BE2C (cell line): Measurements from ENCODE around the gene PTPRCAP.

ENCODE experiments used
- DNase-seq: peaks from one replicate; pipeline ENCODE4 v3.0.0-alpha.2; 2020
- H3K27me3 ChIP-seq: fragments of 250-450 bp; sonication (Bioruptor Pico); 2 replicates; pipeline ENCODE4 v1.5.1; 2020; ENCODE audit warnings: mild to moderate bottlenecking
- H3K36me3 ChIP-seq: fragments of 250-450 bp; sonication (Bioruptor Pico); 2 replicates; pipeline ENCODE4 v1.5.1; 2020; ENCODE audit warnings: mild to moderate bottlenecking
- H3K4me1 ChIP-seq: fragments of 250-450 bp; sonication (Bioruptor Pico); 2 replicates; pipeline ENCODE4 v1.5.1; 2020
- H3K4me3 ChIP-seq: 2 replicates; pipeline ENCODE4 v1.5.1; 2011; ENCODE audit warnings: low read depth, low read length
- H3K9me3 ChIP-seq: fragments of 250-450 bp; sonication (Bioruptor Pico); 2 replicates; pipeline ENCODE4 v1.5.1; 2020
- CTCF ChIP-seq: IDR thresholded peaks from 2 replicates; pipeline ENCODE4 v1.5.1; 2012; ENCODE audit warnings: mild to moderate bottlenecking, low read depth, low read length

The PTPRCAP gene

DNA sequence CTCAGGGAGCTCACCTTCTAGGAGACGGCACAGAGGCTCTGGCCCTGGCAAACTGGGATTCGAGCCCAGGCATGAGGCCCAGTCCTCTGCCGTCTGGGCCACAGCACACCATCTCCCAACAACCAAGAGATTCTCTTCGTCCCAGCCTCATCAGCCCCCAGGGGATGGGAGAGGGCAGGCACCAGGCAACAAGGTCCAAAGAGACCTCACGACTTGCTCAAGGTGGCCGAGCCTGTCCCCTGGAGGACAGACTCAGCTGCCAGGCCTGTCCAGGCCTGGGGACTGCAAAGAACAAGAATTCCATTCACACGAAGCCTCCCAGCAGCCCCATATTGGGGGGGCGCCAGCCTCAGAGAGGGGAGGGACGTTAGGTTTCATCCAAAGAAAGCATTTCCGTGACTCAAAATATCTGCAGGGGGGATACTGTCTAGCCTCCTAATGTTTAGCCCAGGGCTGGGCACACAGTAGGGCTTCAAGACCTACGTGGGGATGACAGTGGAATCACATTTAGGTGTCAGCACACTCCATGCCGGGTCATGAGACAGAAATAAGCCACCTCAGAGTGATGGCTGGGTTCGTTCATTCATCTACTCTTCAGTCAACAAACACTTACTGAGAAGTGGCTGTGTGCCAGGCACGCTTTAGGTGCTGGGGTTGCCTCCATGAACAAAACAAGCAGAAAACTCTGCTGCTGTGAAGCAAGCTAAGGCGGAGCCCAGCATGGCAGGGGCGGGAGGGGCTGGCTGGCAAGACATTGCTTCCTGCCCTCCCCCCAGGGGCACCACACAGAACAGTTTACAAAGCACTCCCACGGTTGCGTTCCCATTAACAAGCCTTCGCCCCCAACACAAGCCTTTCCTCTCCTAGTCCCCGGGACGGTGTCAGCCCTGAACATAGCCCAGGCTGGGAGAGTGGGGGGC, 20.8 kb downstream of the PTPRCAP start:
- H3K9me3 ChIP-seq = no peaks in the 10 kb centered on the region
- 0 out of 2 replicates have a peak, but pooled peaks cover 2% of the 10 kb centered on the region for H3K27me3 ChIP-seq
- H3K4me1 ChIP-seq = peaks cover 5% of the 10 kb centered on the region
- TF ChIP-seq CTCF = no peak
- no peaks in the 10 kb centered on the region for H3K36me3 ChIP-seq
- no peak overlapping the region for H3K4me3 ChIP-seq
- no peak for DNase-seq

- Histone ChIP-seq H3K36me3 (no peaks in the 10 kb centered on the region), H3K27me3 (0 out of 2 replicates have a peak, but pooled peaks cover 2% of the 10 kb centered on the region), H3K4me1 (peaks cover 5% of the 10 kb centered on the region), H3K4me3 (no peak within 1 kb of the TSS), H3K9me3 (no peaks in the 10 kb centered on the region)
- TF ChIP-seq CTCF = no peak
- DNase-seq = no peak
These were observed 21.8 kb downstream of the PTPRCAP start, which contains the start of gene CARNS1 for GRCh38 chr11:67415501-67416304. Gene CARNS1 (plus strand): TSS chr11:67415678. CDS start chr11:67416200, 522 bp downstream.

DNA sequence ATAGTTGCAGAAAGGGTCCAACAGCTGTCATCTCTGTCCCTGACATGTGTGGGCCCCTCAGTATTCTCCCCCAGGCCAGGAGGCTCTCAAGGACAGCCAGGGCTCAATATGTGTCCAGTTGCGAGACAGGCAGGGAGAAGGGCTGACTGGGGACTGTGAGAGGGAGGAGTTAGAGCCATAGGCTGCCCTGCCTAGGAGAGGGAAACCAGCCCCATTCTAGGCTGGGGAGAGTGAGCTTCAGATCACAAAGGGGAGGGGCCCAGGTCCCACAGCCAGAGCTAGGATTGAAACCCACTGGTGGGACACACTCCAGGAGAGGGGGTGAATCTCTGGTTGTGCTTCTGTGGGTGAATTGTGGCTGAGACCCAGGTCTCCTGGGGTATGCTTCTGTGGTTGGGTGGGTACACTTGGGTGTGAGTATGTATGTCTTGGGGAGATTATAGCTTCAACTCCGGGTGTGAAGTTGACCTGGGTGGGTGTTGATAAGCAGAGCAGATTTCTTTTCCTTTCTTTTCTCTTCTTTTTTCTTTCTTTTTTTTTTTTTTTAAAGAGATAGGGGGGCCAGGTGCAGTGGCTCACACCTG, 24.1 kb downstream of the PTPRCAP start:
- H3K4me3 ChIP-seq = no peak overlapping the region
- H3K9me3 ChIP-seq = no peaks in the 10 kb centered on the region
- no peak for DNase-seq

GRCh38 chr11:67412495-67413179, 24.8 kb downstream of the PTPRCAP start:
- Histone ChIP-seq H3K4me3 (no peak overlapping the region), H3K4me1 (no peaks in the 10 kb centered on the region; the same call in 1 of the 2 replicates), H3K36me3 (no peaks in the 10 kb centered on the region), H3K9me3 (no peaks in the 10 kb centered on the region), H3K27me3 (no peaks in the 10 kb centered on the region)
- no peak for TF ChIP-seq CTCF
- no peak for DNase-seq

More for the DNA sequence above, 24.1 kb downstream of the PTPRCAP start:
- no peaks in the 10 kb centered on the region for H3K27me3 ChIP-seq
- no peaks in the 10 kb centered on the region for H3K4me1 ChIP-seq
- TF ChIP-seq CTCF = no peak
- H3K36me3 ChIP-seq = no peaks in the 10 kb centered on the region

- no peak for TF ChIP-seq CTCF
These were observed 25.7 kb downstream of the PTPRCAP start for GRCh38 chr11:67411785-67412152.

More at GRCh38 chr11:67411785-67412152, 25.7 kb downstream of the PTPRCAP start:
- no peak for DNase-seq
- peaks cover 5% of the 10 kb centered on the region; the same call in 1 of the 2 replicates for H3K4me1 ChIP-seq
- H3K27me3 ChIP-seq = no peaks in the 10 kb centered on the region
- no peak overlapping the region for H3K4me3 ChIP-seq
- no peaks in the 10 kb centered on the region for H3K9me3 ChIP-seq
- H3K36me3 ChIP-seq = no peaks in the 10 kb centered on the region
